ENCODE measurements around the gene TTLL6. TPM values are rescaled to one million over a fixed set of nuclear protein-coding genes. Genes with fewer than 3 reads are reported as not detected.

The TTLL6 gene
- total and polyA plus RNA-seq, 12 donors = under 0.01 to 2.0 (median 0.44) TPM; not detected in 4

DNA sequence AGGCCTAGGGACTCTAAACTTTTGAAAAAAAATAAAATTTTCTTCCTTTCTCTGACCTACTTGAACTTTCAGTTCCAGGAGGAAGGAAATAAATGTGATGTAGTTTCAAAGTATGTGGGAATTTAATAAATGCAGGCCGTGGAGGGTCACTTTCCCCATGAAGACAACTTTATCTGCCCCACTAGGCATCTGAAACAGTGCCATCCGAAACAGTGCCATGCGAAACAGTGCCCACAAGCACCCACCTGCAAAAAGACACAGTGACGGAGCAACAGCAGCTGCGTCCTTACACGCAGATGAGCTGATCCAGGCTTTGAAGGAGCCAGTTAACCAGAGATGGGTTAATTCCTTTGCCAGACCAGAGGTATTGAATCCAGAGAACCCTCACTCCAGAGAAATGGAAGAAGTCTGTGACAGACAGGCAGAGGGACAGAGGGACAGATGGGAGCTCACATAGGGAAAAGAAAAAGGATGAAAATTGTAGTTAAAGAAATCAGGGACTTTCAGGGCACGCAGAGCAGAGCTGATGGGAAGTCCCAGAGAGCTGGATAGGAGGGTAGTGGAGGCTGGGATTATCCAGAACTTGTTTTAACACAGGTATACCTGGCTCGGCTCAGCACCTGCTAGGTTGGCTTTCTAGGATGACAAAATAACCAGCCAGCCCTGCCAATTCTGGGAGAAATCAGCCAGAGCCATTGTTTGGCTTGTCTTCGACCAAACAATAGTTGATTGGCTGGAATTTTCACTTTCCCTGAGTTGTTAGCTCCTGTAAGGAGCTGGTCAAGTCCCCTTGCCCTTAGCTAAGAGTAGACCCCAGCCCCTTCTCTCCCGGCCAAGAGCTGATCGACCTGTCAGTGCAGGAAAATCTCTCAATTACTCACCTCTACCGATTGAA lies 71.4 kb downstream of the TTLL6 start:
- Histone ChIP-seq H3K27ac (no peak overlapping the region), H3K4me3 (no peak overlapping the region), H3K9me3 (replicated peaks in 1 of 3) (peaks cover 0 to 4% (median 0%) of the 10 kb centered on the region in 3 donors), H3K36me3 (replicated peaks in 1 of 2) (no peaks in the 10 kb centered on the region), H3K27me3 (peaks cover 98% of the 10 kb centered on the region), H3K4me1 (replicated peaks in 1 of 2) (no peaks in the 10 kb centered on the region)
- WGBS, 4 donors = 25 to 33% (median 27%) methylated on average over 11 to 12 of the region's 12 CpGs
- no peak for DNase-seq
- TF ChIP-seq, protein P1, sequence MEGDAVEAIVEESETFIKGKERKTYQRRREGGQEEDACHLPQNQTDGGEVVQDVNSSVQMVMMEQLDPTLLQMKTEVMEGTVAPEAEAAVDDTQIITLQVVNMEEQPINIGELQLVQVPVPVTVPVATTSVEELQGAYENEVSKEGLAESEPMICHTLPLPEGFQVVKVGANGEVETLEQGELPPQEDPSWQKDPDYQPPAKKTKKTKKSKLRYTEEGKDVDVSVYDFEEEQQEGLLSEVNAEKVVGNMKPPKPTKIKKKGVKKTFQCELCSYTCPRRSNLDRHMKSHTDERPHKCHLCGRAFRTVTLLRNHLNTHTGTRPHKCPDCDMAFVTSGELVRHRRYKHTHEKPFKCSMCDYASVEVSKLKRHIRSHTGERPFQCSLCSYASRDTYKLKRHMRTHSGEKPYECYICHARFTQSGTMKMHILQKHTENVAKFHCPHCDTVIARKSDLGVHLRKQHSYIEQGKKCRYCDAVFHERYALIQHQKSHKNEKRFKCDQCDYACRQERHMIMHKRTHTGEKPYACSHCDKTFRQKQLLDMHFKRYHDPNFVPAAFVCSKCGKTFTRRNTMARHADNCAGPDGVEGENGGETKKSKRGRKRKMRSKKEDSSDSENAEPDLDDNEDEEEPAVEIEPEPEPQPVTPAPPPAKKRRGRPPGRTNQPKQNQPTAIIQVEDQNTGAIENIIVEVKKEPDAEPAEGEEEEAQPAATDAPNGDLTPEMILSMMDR (IDR thresholded peaks at IDR 0.05) = no peak
- no peak for TF ChIP-seq POLR2A (IDR thresholded peaks at IDR 0.05)
- intact Hi-C loops (cut with DNase I) = no loop called here

DNA sequence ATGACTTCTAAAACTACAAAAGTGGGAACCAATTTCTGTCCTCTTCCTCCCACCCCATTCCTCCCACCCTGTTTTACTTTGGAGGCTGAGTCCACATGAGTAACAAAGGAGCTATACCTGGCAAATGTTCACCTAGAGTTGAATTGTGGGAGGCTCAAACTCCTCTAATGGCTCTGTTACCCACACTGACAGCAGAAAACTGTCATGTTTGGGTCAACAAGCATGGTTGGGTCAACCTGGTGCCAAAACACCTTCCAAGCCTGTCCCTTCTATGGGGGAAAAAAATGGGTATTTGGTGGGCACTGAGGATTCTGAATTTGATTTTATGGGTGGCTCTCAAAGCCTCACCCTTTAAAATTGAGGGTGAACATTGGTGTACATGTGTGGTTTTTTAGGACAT lies 76.5 kb downstream of the TTLL6 start:
- TF ChIP-seq POLR2A (IDR thresholded peaks at IDR 0.05) = no peak
- TF ChIP-seq, protein P1 (IDR thresholded peaks at IDR 0.05) = no peak
- H3K27ac ChIP-seq = no peak overlapping the region
- no peaks in the 10 kb centered on the region for H3K9me3 ChIP-seq (replicated peaks in 1 of 3)
- no peak overlapping the region for H3K4me3 ChIP-seq
- no peaks in the 10 kb centered on the region for H3K36me3 ChIP-seq (replicated peaks in 1 of 2)
- intact Hi-C loops (cut with DNase I) = no loop called here
- DNase-seq = no peak
- H3K27me3 ChIP-seq = peaks cover 99% of the 10 kb centered on the region
- no peaks in the 10 kb centered on the region for H3K4me1 ChIP-seq (replicated peaks in 1 of 2)

DNA sequence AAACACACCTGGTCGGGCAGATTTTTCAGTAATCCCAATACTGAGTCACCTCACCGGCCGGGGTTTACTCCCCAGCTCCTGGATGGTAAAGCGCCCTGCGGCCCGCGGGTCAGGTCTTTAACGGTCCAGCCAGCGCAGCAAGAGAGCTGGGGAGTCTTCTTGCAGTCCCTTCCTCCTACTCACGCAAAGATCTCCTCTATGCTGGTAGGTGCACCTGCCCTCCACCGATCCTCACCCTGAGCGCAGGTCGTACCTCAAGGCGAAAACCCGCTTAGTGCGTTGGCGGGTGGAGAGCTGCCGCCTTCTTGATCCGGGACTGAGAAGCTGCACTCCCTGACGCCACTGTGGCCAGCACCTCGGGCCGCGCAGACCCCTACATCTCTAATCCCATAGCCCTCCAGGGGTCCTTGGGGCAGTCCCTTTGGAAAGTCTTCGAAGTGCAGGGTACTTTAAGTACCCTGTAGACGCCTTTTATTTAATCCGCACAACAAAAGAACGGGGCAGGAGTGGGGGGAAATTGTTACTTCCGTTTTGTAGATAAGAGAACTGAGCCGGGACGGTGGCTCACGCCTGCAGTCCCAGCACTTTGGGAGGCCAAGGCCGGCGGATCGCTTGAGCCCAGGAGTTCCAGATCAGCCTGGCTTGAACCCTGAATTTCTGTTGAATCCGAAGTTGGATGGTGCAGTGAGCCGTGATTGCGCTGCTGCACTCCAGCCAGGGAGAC lies 78.1 kb downstream of the TTLL6 start:
- no peak overlapping the region for H3K27ac ChIP-seq
- H3K4me1 ChIP-seq (replicated peaks in 1 of 2) = no peaks in the 10 kb centered on the region
- DNase-seq = no peak
- no peaks in the 10 kb centered on the region for H3K36me3 ChIP-seq (replicated peaks in 1 of 2)
- TF ChIP-seq, protein P1 (IDR thresholded peaks at IDR 0.05) = no peak
- TF ChIP-seq POLR2A (IDR thresholded peaks at IDR 0.05) = no peak
- intact Hi-C loops (cut with DNase I) = no loop called here
- no peaks in the 10 kb centered on the region for H3K9me3 ChIP-seq (replicated peaks in 1 of 3)
- WGBS, 4 donors = 6 to 7% (median 7%) methylated on average over 19 to 37 of the region's 37 CpGs
- peaks cover 98% of the 10 kb centered on the region for H3K27me3 ChIP-seq
- no peak overlapping the region for H3K4me3 ChIP-seq

DNA sequence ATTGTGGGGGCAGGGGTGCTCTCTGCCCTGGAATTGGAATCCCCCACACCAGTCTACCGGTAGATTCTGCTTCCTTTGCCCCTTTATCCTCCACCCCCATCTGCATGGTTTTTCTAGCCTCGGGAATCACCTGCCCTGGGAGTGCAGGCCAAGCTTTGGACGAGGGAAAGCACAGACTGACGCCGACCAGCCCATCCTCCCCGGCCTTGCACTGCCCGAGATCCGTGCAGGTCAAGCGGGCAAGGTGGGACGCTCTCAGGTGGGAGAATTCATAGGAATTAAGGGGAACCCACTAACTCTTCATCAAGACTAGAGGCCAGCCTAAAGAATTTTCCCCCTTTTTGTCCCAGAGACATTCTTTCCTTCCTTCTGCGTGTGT lies 78.6 kb downstream of the TTLL6 start:
- no peak for TF ChIP-seq POLR2A (IDR thresholded peaks at IDR 0.05)
- Histone ChIP-seq H3K9me3 (replicated peaks in 1 of 3) (no peaks in the 10 kb centered on the region), H3K27ac (no peak overlapping the region), H3K4me1 (replicated peaks in 1 of 2) (no peaks in the 10 kb centered on the region), H3K36me3 (replicated peaks in 1 of 2) (no peaks in the 10 kb centered on the region), H3K27me3 (peaks cover 98% of the 10 kb centered on the region), H3K4me3 (no peak overlapping the region)
- no peak for DNase-seq
- WGBS, 4 donors = 6 to 11% (median 7%) methylated on average over 8 to 11 of the region's 11 CpGs
- intact Hi-C loops (cut with DNase I) = no loop called here
